LHCN-M2 (cell line): ENCODE measurements around the gene TRAPPC3. TPM values are rescaled to one million over a fixed set of nuclear protein-coding genes. Genes with fewer than 3 reads are reported as not detected.

Experiments used
- total RNA-seq: library from RNA; depleted of rRNA; stranded (reverse); fragments of >200 nt; gene quantifications from 2 replicates; pipeline ENCODE4 v1.2.3, GENCODE V29; 2014; rRNA removed

TRAPPC3 gene
- total RNA-seq, 1 experiment from 2014 or later = 134 TPM

Other genes starting within 250 kb of the TRAPPC3 start
- gene AGO3, start 218.4 kb downstream of the TRAPPC3 start, total RNA-seq = 13.3 and 16.1 TPM in 2 replicates
- not detected in 2 replicates for gene TEKT2, start 65.4 kb downstream of the TRAPPC3 start, total RNA-seq
- gene ADPRS, start 60.6 kb downstream of the TRAPPC3 start, total RNA-seq = 41.2 and 46.9 TPM in 2 replicates
- 0.11 and 0.26 TPM in 2 replicates for gene COL8A2, start 24.3 kb downstream of the TRAPPC3 start, total RNA-seq
- 252 and 271 TPM in 2 replicates for gene MAP7D1, start 6.7 kb upstream of the TRAPPC3 start, total RNA-seq
- gene THRAP3, start 75.0 kb upstream of the TRAPPC3 start, total RNA-seq = 71.0 and 87.7 TPM in 2 replicates
- 2.6 and 3.3 TPM in 2 replicates for gene SH3D21, start 156.9 kb upstream of the TRAPPC3 start, total RNA-seq
- gene EVA1B, start 174.2 kb upstream of the TRAPPC3 start, total RNA-seq = 72.8 and 88.1 TPM in 2 replicates
- 13.7 and 16.2 TPM in 2 replicates for gene STK40, start 236.4 kb upstream of the TRAPPC3 start, total RNA-seq
- gene LSM10, start 248.4 kb upstream of the TRAPPC3 start, total RNA-seq = 7.3 and 11.6 TPM in 2 replicates